Erythroblast (primary cell): Measurements from ENCODE around the gene EVX1.

ENCODE experiments used
- GATA1 ChIP-seq: IDR thresholded peaks from 2 replicates; pipeline ENCODE4 v1.6.1; 2011; ENCODE audit warnings: low read depth, mild to moderate bottlenecking, control low read depth, low read length, moderate library complexity
- POLR2A ChIP-seq: IDR thresholded peaks from 2 replicates; pipeline ENCODE4 v1.6.1; 2011; ENCODE audit warnings: mild to moderate bottlenecking, low read length

DNA sequence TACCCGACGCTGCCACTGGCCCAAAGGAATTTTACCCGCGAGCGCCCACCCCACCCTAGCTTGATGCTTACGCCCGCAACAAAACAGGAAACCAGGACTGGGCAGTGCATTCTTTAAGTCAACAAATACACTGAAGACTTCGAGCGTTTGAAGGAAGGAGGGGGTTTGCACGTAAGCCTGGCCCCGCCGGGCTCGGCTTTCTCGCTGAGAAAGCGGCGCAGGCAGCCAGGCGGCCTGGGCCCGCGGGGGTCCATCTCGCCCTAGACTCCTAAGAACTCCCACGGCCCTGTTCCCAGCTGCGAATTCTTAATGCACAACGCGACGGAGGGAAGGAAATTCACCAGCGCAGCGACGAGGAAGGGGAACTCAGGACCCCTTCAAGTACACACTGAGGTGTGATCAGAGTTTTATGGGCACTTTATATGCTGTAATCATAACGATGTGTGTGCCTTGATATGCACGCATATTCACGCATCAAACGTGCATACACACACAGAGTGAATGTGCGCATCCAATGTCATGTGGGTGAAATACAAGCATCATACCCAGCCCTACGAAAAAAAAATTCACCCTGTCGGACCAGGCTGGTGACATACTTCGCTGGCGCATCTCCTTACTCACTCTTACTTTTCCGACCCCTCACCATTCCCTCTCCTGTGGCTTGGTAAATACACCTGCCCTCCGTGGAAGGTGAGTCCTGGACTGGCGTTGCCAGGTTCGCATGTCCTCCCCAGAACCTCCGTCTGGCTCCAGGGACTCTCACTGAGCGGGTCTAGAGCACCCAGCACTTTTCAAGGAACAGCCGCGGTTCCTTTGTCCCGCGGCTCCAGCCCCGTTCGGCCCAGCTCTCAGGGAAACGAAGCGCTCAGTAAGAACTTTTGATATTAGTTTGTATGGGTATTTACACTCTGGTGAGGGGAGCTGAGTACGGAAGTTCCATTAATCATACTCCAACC lies 37.0 kb upstream of the EVX1 start:
- no peak for TF ChIP-seq POLR2A
- no peak for TF ChIP-seq GATA1
